GM23338 (cell line): ENCODE results near the gene CEACAM21. TPM values are rescaled to one million over a fixed set of nuclear protein-coding genes. Genes with fewer than 3 reads are reported as not detected.

Experiments used
- ATAC-seq: fragments of 200-7000 bp; cut with Tn5 transposase; 3 replicates; pipeline ENCODE4 v1.9.1; 2020
- DNase-seq: peaks from one replicate; pipeline ENCODE4 v3.0.0-alpha.2; 2015; ENCODE audit warnings: low spot score
- H2AFZ ChIP-seq: fragments of 200-600 bp; sonication (generic); 2 replicates; pipeline ENCODE4 v1.8.0; 2016; ENCODE audit warnings: antibody characterized with exemption, mild to moderate bottlenecking, moderate library complexity
- H3F3A ChIP-seq: fragments of 200-600 bp; sonication (generic); replicated peaks from 2 replicates; pipeline ENCODE4 v1.8.0; 2017; ENCODE audit warnings: antibody characterized with exemption, mixed run types, low read depth
- H3K27ac ChIP-seq: fragments of 200-600 bp; sonication (generic); 2 replicates; pipeline ENCODE4 v1.6.1; 2016; ENCODE audit warnings: low read depth
- H3K27me3 ChIP-seq: fragments of 200-600 bp; sonication (generic); 2 replicates; pipeline ENCODE4 v1.8.0; 2016; ENCODE audit warnings: mild to moderate bottlenecking, mixed run types, moderate library complexity; ENCODE audit not compliant: insufficient read depth
- H3K36me3 ChIP-seq: fragments of 200-600 bp; sonication (generic); 2 replicates; pipeline ENCODE4 v1.8.0; 2016; ENCODE audit warnings: mild to moderate bottlenecking; ENCODE audit not compliant: insufficient read depth
- H3K4me1 ChIP-seq: fragments of 200-600 bp; sonication (generic); 2 replicates; pipeline ENCODE4 v1.8.0; 2016; ENCODE audit warnings: mild to moderate bottlenecking, moderate library complexity; ENCODE audit not compliant: insufficient read depth
- H3K4me2 ChIP-seq: fragments of 200-600 bp; sonication (generic); 2 replicates; pipeline ENCODE4 v1.7.1; 2017; ENCODE audit warnings: mixed run types
- H3K4me3 ChIP-seq: fragments of 200-600 bp; sonication (generic); 2 replicates; pipeline ENCODE4 v1.6.1; 2016; ENCODE audit warnings: mixed run types
- H3K79me2 ChIP-seq: fragments of 200-600 bp; sonication (generic); replicated peaks from 2 replicates; pipeline ENCODE4 v1.8.0; 2017; ENCODE audit warnings: mild to moderate bottlenecking; ENCODE audit not compliant: insufficient read depth
- H3K9me2 ChIP-seq: fragments of 200-600 bp; sonication (generic); 2 replicates; pipeline ENCODE4 v1.8.0; 2017; ENCODE audit not compliant: insufficient read depth
- H4K20me1 ChIP-seq: fragments of 200-600 bp; sonication (generic); replicated peaks from 2 replicates; pipeline ENCODE4 v1.8.0; 2017; ENCODE audit warnings: mild to moderate bottlenecking; ENCODE audit not compliant: insufficient read depth
- H3K27ac Mint-ChIP-seq: 2 replicates; pipeline ENCODE4 v1.8.0; 2020; ENCODE audit warnings: inconsistent platforms, mild to moderate bottlenecking, moderate library complexity, mixed read lengths
- H3K27me3 Mint-ChIP-seq: 3 replicates; pipeline ENCODE4 v1.8.0; 2022; ENCODE audit warnings: low read depth, mild to moderate bottlenecking, moderate library complexity, mixed read lengths, inconsistent platforms; ENCODE audit not compliant: insufficient read depth, poor library complexity
- H3K36me3 Mint-ChIP-seq: 3 replicates; pipeline ENCODE4 v1.8.0; 2021; ENCODE audit warnings: low read depth, mild to moderate bottlenecking, inconsistent platforms, moderate library complexity, mixed read lengths
- H3K4me1 Mint-ChIP-seq: 3 replicates; pipeline ENCODE4 v1.8.0; 2020; ENCODE audit warnings: mild to moderate bottlenecking, inconsistent platforms, mixed read lengths
- H3K4me3 Mint-ChIP-seq: 3 replicates; pipeline ENCODE4 v1.8.0; 2021; ENCODE audit warnings: moderate library complexity, mild to moderate bottlenecking, inconsistent platforms, mixed read lengths
- H3K9me3 Mint-ChIP-seq: 3 replicates; pipeline ENCODE4 v1.8.0; 2020; ENCODE audit warnings: moderate library complexity, mild to moderate bottlenecking, inconsistent platforms, mixed read lengths
- EZH2phosphoT487 ChIP-seq: fragments of 200-600 bp; sonication (generic); IDR thresholded peaks from one replicate; pipeline ENCODE4 v1.8.1; 2018; ENCODE audit warnings: antibody characterized with exemption; ENCODE audit not compliant: unreplicated experiment
- NANOG ChIP-seq: IDR thresholded peaks from 2 replicates; pipeline ENCODE4 v1.6.1; 2016; ENCODE audit warnings: antibody characterized with exemption, borderline replicate concordance
- STAT1 ChIP-seq: IDR thresholded peaks from one replicate; pipeline ENCODE4 v1.6.1; 2016; ENCODE audit warnings: antibody characterized with exemption; ENCODE audit not compliant: unreplicated experiment
- ZNF114 ChIP-seq: fragments of 250-450 bp; sonication (Bioruptor Pico); IDR thresholded peaks from 2 replicates; pipeline ENCODE4 v1.5.0; 2020; ENCODE audit warnings: mild to moderate bottlenecking, moderate library complexity
- ZNF462 ChIP-seq: fragments of 250-450 bp; sonication (Bioruptor Pico); IDR thresholded peaks from 2 replicates; pipeline ENCODE4 v1.5.0; 2020; ENCODE audit warnings: mild to moderate bottlenecking, moderate library complexity
- polyA plus RNA-seq: library from polyadenylated mRNA; unstranded; fragments of >200 nt; fragmentation: Nextera tagmentation; extraction: Ambion mirVana; gene quantifications from 2 replicates; pipeline ENCODE4 v1.2.1, GENCODE V29; 2016
- total RNA-seq: library from RNA; depleted of rRNA; stranded (reverse); fragments of >200 nt; shearing (Covaris generic); gene quantifications from 2 replicates; pipeline ENCODE4 v1.2.3, GENCODE V29; 2014
- TF ChIP-seq, protein P1 (sequence below): IDR thresholded peaks from one replicate; pipeline ENCODE4 v1.6.1; 2018; ENCODE audit warnings: antibody characterized with exemption; ENCODE audit not compliant: unreplicated experiment

The CEACAM21 gene
- total and polyA plus RNA-seq, 2 experiments from 2014 or later: not detected

DNA sequence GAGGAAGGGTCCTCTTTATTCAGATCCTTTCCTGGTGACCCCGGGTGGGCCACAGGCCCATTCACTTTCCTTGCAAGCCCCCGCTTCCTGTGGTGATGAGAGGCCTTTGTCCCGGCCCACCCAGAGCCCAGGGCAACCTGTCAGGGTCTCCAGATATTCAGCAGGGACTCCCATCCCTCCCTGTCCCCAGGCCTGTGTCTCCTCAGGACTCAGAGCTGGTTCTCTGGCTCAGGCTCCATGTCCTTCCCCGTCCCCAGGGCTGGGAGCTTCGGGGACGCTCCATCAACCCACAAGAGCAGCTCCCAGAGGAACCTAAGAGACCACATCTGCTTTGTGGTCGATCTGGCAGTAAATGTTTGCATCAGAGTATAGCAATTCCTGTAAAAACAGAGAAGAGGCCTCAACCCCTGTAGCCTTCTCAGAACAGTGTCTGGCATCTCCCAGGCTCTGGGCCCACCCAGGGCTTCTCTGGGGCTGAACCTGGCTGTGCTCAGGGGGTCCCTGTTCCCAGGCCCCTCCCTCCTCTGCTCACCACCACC lies 43.1 kb downstream of the CEACAM21 start (continued):
- TF ChIP-seq NANOG (no peak), EZH2phosphoT487 (no peak), ZNF462 (CRISPR knock-in tag) (no peak), ZNF114 (no peak), STAT1 (no peak)

GRCh38 chr19:41620171-41620570 lies 44.2 kb downstream of the CEACAM21 start:
- Mint-ChIP-seq H3K36me3 (no peaks in the 10 kb centered on the region), H3K27me3 (peaks cover 15% of the 10 kb centered on the region), H3K4me1 (no peaks in the 10 kb centered on the region; the same call in 2 of the 3 replicates), H3K27ac (no peak overlapping the region), H3K9me3 (no peaks in the 10 kb centered on the region), H3K4me3 (no peak overlapping the region)
- DNase-seq (no peak), ATAC-seq (no peak)
- no peaks in the 10 kb centered on the region for H3K36me3 ChIP-seq
- H3K4me2 ChIP-seq: no peak overlapping the region
- no peak overlapping the region for H2AFZ ChIP-seq
- H3K27ac ChIP-seq: no peak overlapping the region
- H3K4me1 ChIP-seq: no peaks in the 10 kb centered on the region
- no peaks in the 10 kb centered on the region for H4K20me1 ChIP-seq
- H3K27me3 ChIP-seq: no peaks in the 10 kb centered on the region
- no peak overlapping the region for H3K4me3 ChIP-seq
- H3F3A ChIP-seq: no peaks in the 10 kb centered on the region
- H3K79me2 ChIP-seq: no peaks in the 10 kb centered on the region
- H3K9me2 ChIP-seq: no peaks in the 10 kb centered on the region
- TF ChIP-seq NANOG (no peak), ZNF462 (CRISPR knock-in tag) (no peak), ZNF114 (no peak)
- TF ChIP-seq, protein P1, sequence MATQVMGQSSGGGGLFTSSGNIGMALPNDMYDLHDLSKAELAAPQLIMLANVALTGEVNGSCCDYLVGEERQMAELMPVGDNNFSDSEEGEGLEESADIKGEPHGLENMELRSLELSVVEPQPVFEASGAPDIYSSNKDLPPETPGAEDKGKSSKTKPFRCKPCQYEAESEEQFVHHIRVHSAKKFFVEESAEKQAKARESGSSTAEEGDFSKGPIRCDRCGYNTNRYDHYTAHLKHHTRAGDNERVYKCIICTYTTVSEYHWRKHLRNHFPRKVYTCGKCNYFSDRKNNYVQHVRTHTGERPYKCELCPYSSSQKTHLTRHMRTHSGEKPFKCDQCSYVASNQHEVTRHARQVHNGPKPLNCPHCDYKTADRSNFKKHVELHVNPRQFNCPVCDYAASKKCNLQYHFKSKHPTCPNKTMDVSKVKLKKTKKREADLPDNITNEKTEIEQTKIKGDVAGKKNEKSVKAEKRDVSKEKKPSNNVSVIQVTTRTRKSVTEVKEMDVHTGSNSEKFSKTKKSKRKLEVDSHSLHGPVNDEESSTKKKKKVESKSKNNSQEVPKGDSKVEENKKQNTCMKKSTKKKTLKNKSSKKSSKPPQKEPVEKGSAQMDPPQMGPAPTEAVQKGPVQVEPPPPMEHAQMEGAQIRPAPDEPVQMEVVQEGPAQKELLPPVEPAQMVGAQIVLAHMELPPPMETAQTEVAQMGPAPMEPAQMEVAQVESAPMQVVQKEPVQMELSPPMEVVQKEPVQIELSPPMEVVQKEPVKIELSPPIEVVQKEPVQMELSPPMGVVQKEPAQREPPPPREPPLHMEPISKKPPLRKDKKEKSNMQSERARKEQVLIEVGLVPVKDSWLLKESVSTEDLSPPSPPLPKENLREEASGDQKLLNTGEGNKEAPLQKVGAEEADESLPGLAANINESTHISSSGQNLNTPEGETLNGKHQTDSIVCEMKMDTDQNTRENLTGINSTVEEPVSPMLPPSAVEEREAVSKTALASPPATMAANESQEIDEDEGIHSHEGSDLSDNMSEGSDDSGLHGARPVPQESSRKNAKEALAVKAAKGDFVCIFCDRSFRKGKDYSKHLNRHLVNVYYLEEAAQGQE: no peak
